Measurements from ENCODE around the gene GANAB. TPM values are rescaled to one million over a fixed set of nuclear protein-coding genes. Genes with fewer than 3 reads are reported as not detected.

GANAB gene
- total and polyA plus RNA-seq, 2 of the 13 experiments (the other 11 are each of a cell fraction or from before 2014, with no cell fraction given) = 99.5 to 234 TPM

- ChIA-PET CTCF (ENCODE audit: low intra/inter-chr PET ratio, low total read pairs) (no interaction called here), POLR2A (interaction anchor here (0.7 to 4.5 kb wide), 36 partner anchors 10 to 272 kb away, joined by 3 to 186 read pairs (median 11); partner anchors contain the start of genes AHNAK, B3GAT3, BSCL2 and EEF1G)
- Histone ChIP-seq H3K79me2 (ENCODE audit: insufficient read depth, low read length) (peaks cover 35% of the 10 kb centered on the region), H3K27me3 (ENCODE audit: control insufficient read depth in 1 of 2, insufficient read depth in 2 of 2, low read length in 2 of 2) (no peaks in the 10 kb centered on the region; a peak in 1 of 5 replicates), H3K4me1 (ENCODE audit: insufficient read depth, low read length) (peaks cover 53% of the 10 kb centered on the region), H3K9me3 (ENCODE audit: low read length) (no peaks in the 10 kb centered on the region), H4K20me1 (ENCODE audit: insufficient read depth, low read length) (no peaks in the 10 kb centered on the region; the same call in none of the 2 replicates), H3K27ac (ENCODE audit: extremely low read length, insufficient read depth, low read length) (peak overlapping the region; percentile 84), H3K4me2 (ENCODE audit: low read depth, low read length) (peak overlapping the region; percentile 85), H3K4me3 (replicated peaks in 1 of 3; ENCODE audit: insufficient read depth in 1 of 3, low read depth in 2 of 3, low read length in 3 of 3) (peak overlapping the region; percentile 69 to 97 (median 91)), H2AFZ (ENCODE audit: low read length) (no peak overlapping the region), H3K36me3 (replicated peaks in 1 of 2; ENCODE audit: control insufficient read depth in 1 of 2, insufficient read depth in 2 of 2, low read length in 2 of 2) (peaks cover 0 to 15% of the 10 kb centered on the region in 2 experiments; a peak in 2 of 5 replicates), H3K9ac (ENCODE audit: insufficient read depth, low read depth, low read length) (peak overlapping the region; percentile 91)
- no TSS peak for BruUV-seq (replicated peaks)
- FAIRE-seq (no peak), ATAC-seq (peak; percentile 13), DNase-seq (ENCODE audit: low spot score) (no peak)
- 2% methylated on average over 35 of the region's 39 CpGs for WGBS (ENCODE audit: low lambda C conversion rate)
- intact Hi-C loops (cut with micrococcal nuclease; ENCODE audit: unreplicated experiment) (no loop called here), in situ Hi-C loops (cut with HindIII; ENCODE audit: extremely low pct_ligation_motif_present, low pct_unique_long_range_greater_than_20kb) (no loop called here)
- TF ChIP-seq IRF2 (CRISPR knock-in tag; IDR thresholded peaks at IDR 0.05) (no peak), ZHX1 (CRISPR knock-in tag; IDR thresholded peaks at IDR 0.05; ENCODE audit: low read depth) (no peak), ZFP36L2 (CRISPR knock-in tag; IDR thresholded peaks at IDR 0.05) (no peak), ZNF256 (CRISPR knock-in tag; conservative IDR thresholded peaks at IDR 0.05) (no peak), SMYD3 (CRISPR knock-in tag; IDR thresholded peaks at IDR 0.05) (no peak), ZNF468 (CRISPR knock-in tag; IDR thresholded peaks at IDR 0.05) (no peak), ZNF260 (CRISPR knock-in tag; IDR thresholded peaks at IDR 0.05; ENCODE audit: borderline replicate concordance, low read depth) (0 out of 2 replicates have a peak, but pooled peaks have one; percentile 18), CENPT (CRISPR knock-in tag; IDR thresholded peaks at IDR 0.05; ENCODE audit: low read depth) (no peak), LRRFIP1 (CRISPR knock-in tag; conservative IDR thresholded peaks at IDR 0.05) (no peak), EED (CRISPR knock-in tag; IDR thresholded peaks at IDR 0.05) (no peak; the same call in 1 of the 2 replicates), SOX5 (CRISPR knock-in tag; IDR thresholded peaks at IDR 0.05; ENCODE audit: borderline replicate concordance) (no peak), GLI4 (CRISPR knock-in tag; IDR thresholded peaks at IDR 0.05; ENCODE audit: borderline replicate concordance) (no peak), MLX (CRISPR knock-in tag; IDR thresholded peaks at IDR 0.05) (no peak), ZNF652 (CRISPR knock-in tag; IDR thresholded peaks at IDR 0.05; ENCODE audit: borderline replicate concordance, low read depth) (no peak), NR3C1 (CRISPR knock-in tag; IDR thresholded peaks at IDR 0.05) (no peak)
These were observed 19.3 kb upstream of the GANAB start for GRCh38 chr11:62665599-62666258.
